SK-N-SH treated with all-trans-retinoic acid at 6 μM for 48 hours (cell line): Measurements from ENCODE around the gene RBMS3.

Experiments
- ARNTL ChIP-seq: fragments of 450-650 bp; formaldehyde crosslinking; IDR thresholded peaks from 2 replicates; pipeline ENCODE4 v1.5.0; 2020; ENCODE audit warnings: low read depth, mild to moderate bottlenecking, moderate library complexity, borderline replicate concordance
- CSDC2 ChIP-seq: fragments of 250-450 bp; sonication (Bioruptor Pico); IDR thresholded peaks from 2 replicates; pipeline ENCODE4 v1.5.0; 2020; ENCODE audit warnings: mild to moderate bottlenecking, moderate library complexity
- PPARA ChIP-seq: fragments of 250-450 bp; sonication (Bioruptor Pico); IDR thresholded peaks from 2 replicates; pipeline ENCODE4 v1.5.0; 2020; ENCODE audit warnings: mild to moderate bottlenecking, borderline replicate concordance
- RARB ChIP-seq: fragments of 250-450 bp; sonication (Bioruptor Pico); IDR thresholded peaks from 2 replicates; pipeline ENCODE4 v1.8.0; 2021; ENCODE audit warnings: mild to moderate bottlenecking, moderate library complexity
- TOX ChIP-seq: fragments of 250-450 bp; sonication (Bioruptor Pico); IDR thresholded peaks from 2 replicates; pipeline ENCODE4 v1.8.0; 2021; ENCODE audit warnings: mild to moderate bottlenecking, moderate library complexity, borderline replicate concordance
- ZFP30 ChIP-seq: fragments of 450-650 bp; formaldehyde crosslinking; IDR thresholded peaks from 2 replicates; pipeline ENCODE4 v1.5.0; 2022; ENCODE audit warnings: mild to moderate bottlenecking, moderate library complexity
- ZNF565 ChIP-seq: fragments of 450-650 bp; formaldehyde crosslinking; conservative IDR thresholded peaks from 2 replicates; pipeline ENCODE4 v1.5.0; 2020; ENCODE audit warnings: low read depth, mild to moderate bottlenecking, moderate library complexity
- TF ChIP-seq, protein P1 (sequence below): fragments of 250-450 bp; sonication (Bioruptor Pico); IDR thresholded peaks from 2 replicates; pipeline ENCODE4 v1.5.1; 2021; ENCODE audit warnings: mild to moderate bottlenecking, moderate library complexity
- TF ChIP-seq, protein P2 (sequence below): fragments of 250-450 bp; sonication (Bioruptor Pico); IDR thresholded peaks from 2 replicates; pipeline ENCODE4 v1.5.1; 2020; ENCODE audit warnings: low read depth, mild to moderate bottlenecking, moderate library complexity
- TF ChIP-seq, protein P3 (sequence below): fragments of 250-450 bp; sonication (Bioruptor Pico); IDR thresholded peaks from 2 replicates; pipeline ENCODE4 v1.5.0; 2020; ENCODE audit warnings: mild to moderate bottlenecking, moderate library complexity

DNA sequence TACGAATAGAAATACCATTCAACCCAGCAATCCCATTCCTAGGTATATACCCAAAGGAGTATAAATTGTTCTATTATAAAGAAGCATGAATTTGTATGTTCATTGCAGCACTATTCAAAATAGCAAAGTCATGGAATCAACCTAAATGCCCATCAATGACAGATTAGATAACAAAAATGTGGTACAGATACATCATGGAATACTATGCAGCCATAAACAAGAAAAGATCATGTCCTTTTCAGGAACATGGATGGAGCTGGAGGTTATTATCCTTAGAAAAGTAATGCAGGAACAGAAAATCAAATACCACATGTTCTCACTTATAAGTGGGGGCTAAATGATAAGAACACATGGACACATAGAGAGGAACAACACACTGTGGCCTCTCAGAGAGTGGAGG, 571.9 kb downstream of the RBMS3 start:
- TF ChIP-seq CSDC2 (CRISPR knock-in tag) = no peak
- TF ChIP-seq ZNF565 (CRISPR knock-in tag) = no peak
- no peak for TF ChIP-seq ZFP30 (CRISPR knock-in tag)
- TF ChIP-seq RARB (CRISPR knock-in tag) = no peak
- no peak for TF ChIP-seq ARNTL (CRISPR knock-in tag)
- TF ChIP-seq, protein P1, sequence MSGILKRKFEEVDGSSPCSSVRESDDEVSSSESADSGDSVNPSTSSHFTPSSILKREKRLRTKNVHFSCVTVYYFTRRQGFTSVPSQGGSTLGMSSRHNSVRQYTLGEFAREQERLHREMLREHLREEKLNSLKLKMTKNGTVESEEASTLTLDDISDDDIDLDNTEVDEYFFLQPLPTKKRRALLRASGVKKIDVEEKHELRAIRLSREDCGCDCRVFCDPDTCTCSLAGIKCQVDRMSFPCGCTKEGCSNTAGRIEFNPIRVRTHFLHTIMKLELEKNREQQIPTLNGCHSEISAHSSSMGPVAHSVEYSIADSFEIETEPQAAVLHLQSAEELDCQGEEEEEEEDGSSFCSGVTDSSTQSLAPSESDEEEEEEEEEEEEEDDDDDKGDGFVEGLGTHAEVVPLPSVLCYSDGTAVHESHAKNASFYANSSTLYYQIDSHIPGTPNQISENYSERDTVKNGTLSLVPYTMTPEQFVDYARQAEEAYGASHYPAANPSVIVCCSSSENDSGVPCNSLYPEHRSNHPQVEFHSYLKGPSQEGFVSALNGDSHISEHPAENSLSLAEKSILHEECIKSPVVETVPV (CRISPR knock-in tag) = no peak
- TF ChIP-seq, protein P2, sequence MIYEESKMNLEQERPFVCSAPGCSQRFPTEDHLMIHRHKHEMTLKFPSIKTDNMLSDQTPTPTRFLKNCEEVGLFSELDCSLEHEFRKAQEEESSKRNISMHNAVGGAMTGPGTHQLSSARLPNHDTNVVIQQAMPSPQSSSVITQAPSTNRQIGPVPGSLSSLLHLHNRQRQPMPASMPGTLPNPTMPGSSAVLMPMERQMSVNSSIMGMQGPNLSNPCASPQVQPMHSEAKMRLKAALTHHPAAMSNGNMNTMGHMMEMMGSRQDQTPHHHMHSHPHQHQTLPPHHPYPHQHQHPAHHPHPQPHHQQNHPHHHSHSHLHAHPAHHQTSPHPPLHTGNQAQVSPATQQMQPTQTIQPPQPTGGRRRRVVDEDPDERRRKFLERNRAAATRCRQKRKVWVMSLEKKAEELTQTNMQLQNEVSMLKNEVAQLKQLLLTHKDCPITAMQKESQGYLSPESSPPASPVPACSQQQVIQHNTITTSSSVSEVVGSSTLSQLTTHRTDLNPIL (CRISPR knock-in tag) = no peak
- TF ChIP-seq TOX (CRISPR knock-in tag) = no peak
- TF ChIP-seq, protein P3, sequence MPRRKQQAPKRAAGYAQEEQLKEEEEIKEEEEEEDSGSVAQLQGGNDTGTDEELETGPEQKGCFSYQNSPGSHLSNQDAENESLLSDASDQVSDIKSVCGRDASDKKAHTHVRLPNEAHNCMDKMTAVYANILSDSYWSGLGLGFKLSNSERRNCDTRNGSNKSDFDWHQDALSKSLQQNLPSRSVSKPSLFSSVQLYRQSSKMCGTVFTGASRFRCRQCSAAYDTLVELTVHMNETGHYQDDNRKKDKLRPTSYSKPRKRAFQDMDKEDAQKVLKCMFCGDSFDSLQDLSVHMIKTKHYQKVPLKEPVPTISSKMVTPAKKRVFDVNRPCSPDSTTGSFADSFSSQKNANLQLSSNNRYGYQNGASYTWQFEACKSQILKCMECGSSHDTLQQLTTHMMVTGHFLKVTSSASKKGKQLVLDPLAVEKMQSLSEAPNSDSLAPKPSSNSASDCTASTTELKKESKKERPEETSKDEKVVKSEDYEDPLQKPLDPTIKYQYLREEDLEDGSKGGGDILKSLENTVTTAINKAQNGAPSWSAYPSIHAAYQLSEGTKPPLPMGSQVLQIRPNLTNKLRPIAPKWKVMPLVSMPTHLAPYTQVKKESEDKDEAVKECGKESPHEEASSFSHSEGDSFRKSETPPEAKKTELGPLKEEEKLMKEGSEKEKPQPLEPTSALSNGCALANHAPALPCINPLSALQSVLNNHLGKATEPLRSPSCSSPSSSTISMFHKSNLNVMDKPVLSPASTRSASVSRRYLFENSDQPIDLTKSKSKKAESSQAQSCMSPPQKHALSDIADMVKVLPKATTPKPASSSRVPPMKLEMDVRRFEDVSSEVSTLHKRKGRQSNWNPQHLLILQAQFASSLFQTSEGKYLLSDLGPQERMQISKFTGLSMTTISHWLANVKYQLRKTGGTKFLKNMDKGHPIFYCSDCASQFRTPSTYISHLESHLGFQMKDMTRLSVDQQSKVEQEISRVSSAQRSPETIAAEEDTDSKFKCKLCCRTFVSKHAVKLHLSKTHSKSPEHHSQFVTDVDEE (CRISPR knock-in tag) = no peak
- TF ChIP-seq PPARA (CRISPR knock-in tag) = no peak
